Measurements from ENCODE around the gene SLC25A1.

DNA sequence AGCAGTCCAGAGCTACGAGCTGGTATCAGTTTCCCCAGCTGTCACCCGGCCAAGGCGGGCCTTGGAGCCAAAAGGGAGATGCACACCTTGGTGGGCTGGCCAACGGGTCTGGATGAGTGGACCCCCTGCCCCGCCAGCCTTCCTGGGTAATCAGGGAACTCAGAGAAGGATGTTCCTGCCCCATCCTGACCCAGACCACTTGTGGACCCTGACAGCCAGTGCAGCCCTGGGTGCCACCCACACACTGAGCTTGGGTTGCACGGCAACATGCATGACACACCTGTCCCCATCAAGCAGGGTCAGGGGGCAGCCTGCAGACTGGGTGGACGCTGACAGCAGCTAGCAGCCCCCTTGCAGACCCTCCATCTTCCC lies 8.6 kb downstream of the SLC25A1 start:
- TF ChIP-seq, protein P1, sequence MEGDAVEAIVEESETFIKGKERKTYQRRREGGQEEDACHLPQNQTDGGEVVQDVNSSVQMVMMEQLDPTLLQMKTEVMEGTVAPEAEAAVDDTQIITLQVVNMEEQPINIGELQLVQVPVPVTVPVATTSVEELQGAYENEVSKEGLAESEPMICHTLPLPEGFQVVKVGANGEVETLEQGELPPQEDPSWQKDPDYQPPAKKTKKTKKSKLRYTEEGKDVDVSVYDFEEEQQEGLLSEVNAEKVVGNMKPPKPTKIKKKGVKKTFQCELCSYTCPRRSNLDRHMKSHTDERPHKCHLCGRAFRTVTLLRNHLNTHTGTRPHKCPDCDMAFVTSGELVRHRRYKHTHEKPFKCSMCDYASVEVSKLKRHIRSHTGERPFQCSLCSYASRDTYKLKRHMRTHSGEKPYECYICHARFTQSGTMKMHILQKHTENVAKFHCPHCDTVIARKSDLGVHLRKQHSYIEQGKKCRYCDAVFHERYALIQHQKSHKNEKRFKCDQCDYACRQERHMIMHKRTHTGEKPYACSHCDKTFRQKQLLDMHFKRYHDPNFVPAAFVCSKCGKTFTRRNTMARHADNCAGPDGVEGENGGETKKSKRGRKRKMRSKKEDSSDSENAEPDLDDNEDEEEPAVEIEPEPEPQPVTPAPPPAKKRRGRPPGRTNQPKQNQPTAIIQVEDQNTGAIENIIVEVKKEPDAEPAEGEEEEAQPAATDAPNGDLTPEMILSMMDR (IDR thresholded peaks at IDR 0.05 in 2 of 3, conservative IDR thresholded peaks at IDR 0.05 in 1 of 3; ENCODE audit: control insufficient read depth in 2 of 3, extremely low read depth in 1 of 3, insufficient read depth in 1 of 3, low read depth in 3 of 3, low read length in 3 of 3), result no peak
- no peak for TF ChIP-seq TAF1 (IDR thresholded peaks at IDR 0.05; ENCODE audit: borderline replicate concordance, low read depth, low read length)
- no peak; the same call in 1 of the 2 replicates for TF ChIP-seq POLR2A (IDR thresholded peaks at IDR 0.05; ENCODE audit: low read depth, low read length)
- TF ChIP-seq, protein P2, sequence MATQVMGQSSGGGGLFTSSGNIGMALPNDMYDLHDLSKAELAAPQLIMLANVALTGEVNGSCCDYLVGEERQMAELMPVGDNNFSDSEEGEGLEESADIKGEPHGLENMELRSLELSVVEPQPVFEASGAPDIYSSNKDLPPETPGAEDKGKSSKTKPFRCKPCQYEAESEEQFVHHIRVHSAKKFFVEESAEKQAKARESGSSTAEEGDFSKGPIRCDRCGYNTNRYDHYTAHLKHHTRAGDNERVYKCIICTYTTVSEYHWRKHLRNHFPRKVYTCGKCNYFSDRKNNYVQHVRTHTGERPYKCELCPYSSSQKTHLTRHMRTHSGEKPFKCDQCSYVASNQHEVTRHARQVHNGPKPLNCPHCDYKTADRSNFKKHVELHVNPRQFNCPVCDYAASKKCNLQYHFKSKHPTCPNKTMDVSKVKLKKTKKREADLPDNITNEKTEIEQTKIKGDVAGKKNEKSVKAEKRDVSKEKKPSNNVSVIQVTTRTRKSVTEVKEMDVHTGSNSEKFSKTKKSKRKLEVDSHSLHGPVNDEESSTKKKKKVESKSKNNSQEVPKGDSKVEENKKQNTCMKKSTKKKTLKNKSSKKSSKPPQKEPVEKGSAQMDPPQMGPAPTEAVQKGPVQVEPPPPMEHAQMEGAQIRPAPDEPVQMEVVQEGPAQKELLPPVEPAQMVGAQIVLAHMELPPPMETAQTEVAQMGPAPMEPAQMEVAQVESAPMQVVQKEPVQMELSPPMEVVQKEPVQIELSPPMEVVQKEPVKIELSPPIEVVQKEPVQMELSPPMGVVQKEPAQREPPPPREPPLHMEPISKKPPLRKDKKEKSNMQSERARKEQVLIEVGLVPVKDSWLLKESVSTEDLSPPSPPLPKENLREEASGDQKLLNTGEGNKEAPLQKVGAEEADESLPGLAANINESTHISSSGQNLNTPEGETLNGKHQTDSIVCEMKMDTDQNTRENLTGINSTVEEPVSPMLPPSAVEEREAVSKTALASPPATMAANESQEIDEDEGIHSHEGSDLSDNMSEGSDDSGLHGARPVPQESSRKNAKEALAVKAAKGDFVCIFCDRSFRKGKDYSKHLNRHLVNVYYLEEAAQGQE (IDR thresholded peaks at IDR 0.05; ENCODE audit: low read depth, low read length), result no peak
- no peak for TF ChIP-seq GATAD2B (conservative IDR thresholded peaks at IDR 0.05; ENCODE audit: low read depth)
- TF ChIP-seq CEBPB (IDR thresholded peaks at IDR 0.05; ENCODE audit: borderline replicate concordance in 1 of 2, low read depth in 2 of 2, low read length in 2 of 2), result no peak
- TF ChIP-seq BCL11A (IDR thresholded peaks at IDR 0.05; ENCODE audit: low read depth, low read length), result no peak
- TF ChIP-seq ATF7 (IDR thresholded peaks at IDR 0.05; ENCODE audit: low read depth), result no peak
- no peak for TF ChIP-seq JUNB (IDR thresholded peaks at IDR 0.05)
- TF ChIP-seq, protein P3, sequence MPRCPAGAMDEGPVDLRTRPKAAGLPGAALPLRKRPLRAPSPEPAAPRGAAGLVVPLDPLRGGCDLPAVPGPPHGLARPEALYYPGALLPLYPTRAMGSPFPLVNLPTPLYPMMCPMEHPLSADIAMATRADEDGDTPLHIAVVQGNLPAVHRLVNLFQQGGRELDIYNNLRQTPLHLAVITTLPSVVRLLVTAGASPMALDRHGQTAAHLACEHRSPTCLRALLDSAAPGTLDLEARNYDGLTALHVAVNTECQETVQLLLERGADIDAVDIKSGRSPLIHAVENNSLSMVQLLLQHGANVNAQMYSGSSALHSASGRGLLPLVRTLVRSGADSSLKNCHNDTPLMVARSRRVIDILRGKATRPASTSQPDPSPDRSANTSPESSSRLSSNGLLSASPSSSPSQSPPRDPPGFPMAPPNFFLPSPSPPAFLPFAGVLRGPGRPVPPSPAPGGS (IDR thresholded peaks at IDR 0.05; ENCODE audit: borderline replicate concordance, insufficient read depth, low read depth, low read length, poor library complexity, severe bottlenecking), result no peak
- TF ChIP-seq NFYB (IDR thresholded peaks at IDR 0.05; ENCODE audit: insufficient read depth, low read depth, low read length), result no peak
- TF ChIP-seq HDAC6 (IDR thresholded peaks at IDR 0.05; ENCODE audit: unreplicated experiment), result no peak
- TF ChIP-seq, protein P4, sequence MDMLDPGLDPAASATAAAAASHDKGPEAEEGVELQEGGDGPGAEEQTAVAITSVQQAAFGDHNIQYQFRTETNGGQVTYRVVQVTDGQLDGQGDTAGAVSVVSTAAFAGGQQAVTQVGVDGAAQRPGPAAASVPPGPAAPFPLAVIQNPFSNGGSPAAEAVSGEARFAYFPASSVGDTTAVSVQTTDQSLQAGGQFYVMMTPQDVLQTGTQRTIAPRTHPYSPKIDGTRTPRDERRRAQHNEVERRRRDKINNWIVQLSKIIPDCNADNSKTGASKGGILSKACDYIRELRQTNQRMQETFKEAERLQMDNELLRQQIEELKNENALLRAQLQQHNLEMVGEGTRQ (IDR thresholded peaks at IDR 0.05; ENCODE audit: borderline replicate concordance, low read depth, low read length), result no peak
- TF ChIP-seq, protein P5, sequence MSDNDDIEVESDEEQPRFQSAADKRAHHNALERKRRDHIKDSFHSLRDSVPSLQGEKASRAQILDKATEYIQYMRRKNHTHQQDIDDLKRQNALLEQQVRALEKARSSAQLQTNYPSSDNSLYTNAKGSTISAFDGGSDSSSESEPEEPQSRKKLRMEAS (IDR thresholded peaks at IDR 0.05; ENCODE audit: low read depth, low read length), result no peak

Data from GM12878 (cell line).